HS-27A (cell line): ENCODE measurements around the gene MYO5C.

ENCODE experiments used
- DNase-seq: peaks from one replicate; pipeline ENCODE4 v3.0.0-alpha.2; 2012; ENCODE audit warnings: low read depth, missing footprints

Gene MYO5C

GRCh38 chr15:52144656-52145178 is 150.9 kb downstream of the MYO5C start:
- peak; percentile 17 for DNase-seq

GRCh38 chr15:52143873-52144272 is 151.7 kb downstream of the MYO5C start:
- DNase-seq, result peak; percentile 93
